Muscle of leg (tissue), 11 donors: ENCODE results near the gene DUSP10. TPM values are rescaled to one million over a fixed set of nuclear protein-coding genes. Genes with fewer than 3 reads are reported as not detected.

Experiments used
- DNase-seq: peaks from one replicate; pipeline ENCODE4 v3.0.0; 2013
- H3K27ac ChIP-seq: one replicate; pipeline ENCODE4 v1.5.1; 2013; ENCODE audit warnings: mild to moderate bottlenecking, low read length, control low read depth
- H3K27me3 ChIP-seq: one replicate; pipeline ENCODE4 v1.6.1; 2013; ENCODE audit warnings: low read length; ENCODE audit not compliant: control insufficient read depth, insufficient read depth
- H3K36me3 ChIP-seq: one replicate; pipeline ENCODE4 v1.6.1; 2013; ENCODE audit warnings: low read length; ENCODE audit not compliant: control insufficient read depth, insufficient read depth
- H3K4me1 ChIP-seq: one replicate; pipeline ENCODE4 v1.6.1; 2013; ENCODE audit warnings: low read length; ENCODE audit not compliant: control insufficient read depth, insufficient read depth
- H3K4me3 ChIP-seq: one replicate; pipeline ENCODE4 v1.5.1; 2013; ENCODE audit warnings: low read length, control low read depth
- H3K9me3 ChIP-seq: replicated peaks from 2 replicates; pipeline ENCODE4 v1.6.1; 2013; ENCODE audit warnings: low read depth, low read length; ENCODE audit not compliant: control insufficient read depth
- WGBS: methylation state at CpG from one replicate; pipeline ENCODE4 v1.1.5; 2013; ENCODE audit warnings: missing lambda C conversion rate; ENCODE audit not compliant: insufficient coverage; 5-methylcytosine and 5-hydroxymethylcytosine counted together
- polyA plus RNA-seq, 8 donors: library from polyadenylated mRNA; unstranded; fragments of 120-200 nt; gene quantifications; one replicate each; pipeline versions ENCODE4 v1.2.1 to v1.2.3, GENCODE V29; 2013; ENCODE audit warnings: inconsistent platforms in 1 of 8, low replicate concordance in 1 of 8; ENCODE audit not compliant: insufficient read length in 8 of 8, insufficient read depth in 1 of 8
- total RNA-seq: library from RNA; stranded (reverse); fragments of 120-200 nt; gene quantifications from one replicate; pipeline ENCODE4 v1.2.4, GENCODE V29; 2013

The DUSP10 gene
- total and polyA plus RNA-seq, 9 donors, result 9.5 to 45.9 (median 14.9) TPM

GRCh38 chr1:221715321-221716169 lies 26.3 kb downstream of the DUSP10 start:
- H3K4me3 ChIP-seq, result no peak overlapping the region
- H3K9me3 ChIP-seq, result no peaks in the 10 kb centered on the region
- DNase-seq, result peak; percentile 42
- no peaks in the 10 kb centered on the region for H3K36me3 ChIP-seq
- no peaks in the 10 kb centered on the region for H3K27me3 ChIP-seq
- peak overlapping the region; percentile 32 for H3K27ac ChIP-seq
- no CpG with 5 or more reads among the region's 2 CpGs for WGBS
- peaks cover 49% of the 10 kb centered on the region for H3K4me1 ChIP-seq

- Histone ChIP-seq H3K27ac (no peak overlapping the region), H3K4me3 (no peak overlapping the region), H3K9me3 (no peaks in the 10 kb centered on the region), H3K36me3 (no peaks in the 10 kb centered on the region), H3K27me3 (no peaks in the 10 kb centered on the region), H3K4me1 (peaks cover 56% of the 10 kb centered on the region)
- WGBS, result 94% methylated on average over 5 of the region's 16 CpGs
- no peak for DNase-seq
Measured at GRCh38 chr1:221714227-221715152, 27.4 kb downstream of the DUSP10 start.

GRCh38 chr1:221712776-221713431 lies 29.0 kb downstream of the DUSP10 start:
- no peak for DNase-seq
- H3K9me3 ChIP-seq, result no peaks in the 10 kb centered on the region
- H3K4me1 ChIP-seq, result peaks cover 51% of the 10 kb centered on the region
- no peaks in the 10 kb centered on the region for H3K27me3 ChIP-seq
- H3K27ac ChIP-seq, result no peak overlapping the region
- WGBS, result no CpG with 5 or more reads among the region's 3 CpGs
- H3K4me3 ChIP-seq, result no peak overlapping the region
- H3K36me3 ChIP-seq, result no peaks in the 10 kb centered on the region

GRCh38 chr1:221712198-221712684 lies 29.6 kb downstream of the DUSP10 start:
- no peak overlapping the region for H3K4me3 ChIP-seq
- H3K9me3 ChIP-seq, result no peaks in the 10 kb centered on the region
- peak overlapping the region; percentile 48 for H3K27ac ChIP-seq
- peak; percentile 64 for DNase-seq
- H3K4me1 ChIP-seq, result peaks cover 45% of the 10 kb centered on the region
- H3K27me3 ChIP-seq, result no peaks in the 10 kb centered on the region
- no CpG with 5 or more reads among the region's 1 CpG for WGBS
- H3K36me3 ChIP-seq, result no peaks in the 10 kb centered on the region

- peak; percentile 68 for DNase-seq
- peaks cover 40% of the 10 kb centered on the region for H3K4me1 ChIP-seq
- peak overlapping the region; percentile 48 for H3K27ac ChIP-seq
- no peaks in the 10 kb centered on the region for H3K36me3 ChIP-seq
- H3K27me3 ChIP-seq, result no peaks in the 10 kb centered on the region
- no peaks in the 10 kb centered on the region for H3K9me3 ChIP-seq
- H3K4me3 ChIP-seq, result no peak overlapping the region
- no CpG with 5 or more reads among the region's 1 CpG for WGBS
Measured at GRCh38 chr1:221711656-221712055, 30.2 kb downstream of the DUSP10 start.

- Histone ChIP-seq H3K4me3 (no peak overlapping the region), H3K9me3 (no peaks in the 10 kb centered on the region), H3K27ac (peak overlapping the region; percentile 48), H3K36me3 (peaks cover 2% of the 10 kb centered on the region), H3K4me1 (peaks cover 35% of the 10 kb centered on the region), H3K27me3 (no peaks in the 10 kb centered on the region)
- peak; percentile 78 for DNase-seq
- no CpG with 5 or more reads among the region's 3 CpGs for WGBS
Measured at GRCh38 chr1:221711063-221711577, 30.8 kb downstream of the DUSP10 start.

GRCh38 chr1:221709854-221710253 lies 32.0 kb downstream of the DUSP10 start:
- Histone ChIP-seq H3K4me3 (no peak overlapping the region), H3K4me1 (peaks cover 27% of the 10 kb centered on the region), H3K27me3 (no peaks in the 10 kb centered on the region), H3K27ac (peak overlapping the region; percentile 83), H3K9me3 (no peaks in the 10 kb centered on the region), H3K36me3 (peaks cover 8% of the 10 kb centered on the region)
- DNase-seq, result no peak
- no CpG with 5 or more reads among the region's 3 CpGs for WGBS

GRCh38 chr1:221708987-221709386 lies 32.9 kb downstream of the DUSP10 start:
- H3K4me1 ChIP-seq, result peaks cover 29% of the 10 kb centered on the region
- H3K9me3 ChIP-seq, result no peaks in the 10 kb centered on the region
- H3K36me3 ChIP-seq, result peaks cover 13% of the 10 kb centered on the region
- peak overlapping the region; percentile 83 for H3K27ac ChIP-seq
- peak; percentile 97 for DNase-seq
- 14% methylated on average over 2 of the region's 3 CpGs for WGBS
- H3K4me3 ChIP-seq, result no peak overlapping the region
- H3K27me3 ChIP-seq, result no peaks in the 10 kb centered on the region

- peak; percentile 82 for DNase-seq
- 86% methylated on average over 1 of the region's 5 CpGs for WGBS
Measured at GRCh38 chr1:221708076-221708571, 33.8 kb downstream of the DUSP10 start.

More at GRCh38 chr1:221708076-221708571, 33.8 kb downstream of the DUSP10 start:
- no peaks in the 10 kb centered on the region for H3K27me3 ChIP-seq
- no peaks in the 10 kb centered on the region for H3K9me3 ChIP-seq
- peaks cover 28% of the 10 kb centered on the region for H3K4me1 ChIP-seq
- no peak overlapping the region for H3K4me3 ChIP-seq
- peak overlapping the region; percentile 83 for H3K27ac ChIP-seq
- peaks cover 20% of the 10 kb centered on the region for H3K36me3 ChIP-seq
